Activated naive CD4-positive, alpha-beta T cell (primary cell): ENCODE measurements around the gene RBM17.
"Not testable (repeated sequence)": the region's sequence is repeated elsewhere in the genome, so short reads cannot be mapped to it uniquely, and the experiment has no call there.

Experiments used
- DNase-seq, 4 experiments: peaks; one replicate each; lab custom pipeline; 2025; lab: John Stamatoyannopoulos, UW

The RBM17 gene

GRCh38 chr10:6088721-6089333 lies at the start of gene RBM17:
TSS of gene RBM17 (plus strand) at chr10:6089034. CDS start at chr10:6097066, 8,032 bp downstream.
- peak; percentile 94 to 98 (median 96) for DNase-seq

GRCh38 chr10:6039711-6040110 lies 49.1 kb upstream of the RBM17 start:
- DNase-seq: no peak

GRCh38 chr10:6040205-6040604 lies 48.6 kb upstream of the RBM17 start:
- DNase-seq: no peak

GRCh38 chr10:6043377-6043776 lies 45.5 kb upstream of the RBM17 start:
- not testable (repeated sequence) for DNase-seq

GRCh38 chr10:6044060-6044459 lies 44.8 kb upstream of the RBM17 start:
- no peak for DNase-seq

GRCh38 chr10:6044751-6045313 lies 44.0 kb upstream of the RBM17 start:
- DNase-seq: no peak

GRCh38 chr10:6045314-6045848 lies 43.5 kb upstream of the RBM17 start:
- DNase-seq: no peak

- no peak for DNase-seq
These were observed 42.7 kb upstream of the RBM17 start for GRCh38 chr10:6045878-6046772.

GRCh38 chr10:6046773-6047611 lies 41.8 kb upstream of the RBM17 start:
- DNase-seq: no peak

GRCh38 chr10:6047847-6048246 lies 41.0 kb upstream of the RBM17 start:
- DNase-seq: no peak

GRCh38 chr10:6048281-6049030 lies 40.4 kb upstream of the RBM17 start:
- no peak for DNase-seq

GRCh38 chr10:6049031-6049400 lies 39.8 kb upstream of the RBM17 start:
- no peak for DNase-seq

- peak; percentile 59 to 79 (median 62) for DNase-seq
These were observed 37.9 kb upstream of the RBM17 start for GRCh38 chr10:6050801-6051445.

- DNase-seq: peak; percentile 37 to 68 (median 54)
These were observed 36.3 kb upstream of the RBM17 start for GRCh38 chr10:6052247-6053221.

- no peak for DNase-seq
These were observed 35.5 kb upstream of the RBM17 start for GRCh38 chr10:6053303-6053702.

- DNase-seq: no peak
These were observed 34.8 kb upstream of the RBM17 start for GRCh38 chr10:6053816-6054631.

- no peak for DNase-seq
These were observed 34.0 kb upstream of the RBM17 start for GRCh38 chr10:6054884-6055283.

GRCh38 chr10:6055929-6056328 lies 32.9 kb upstream of the RBM17 start:
- no peak for DNase-seq
